ENCODE data around the gene PRKCA.

DNA sequence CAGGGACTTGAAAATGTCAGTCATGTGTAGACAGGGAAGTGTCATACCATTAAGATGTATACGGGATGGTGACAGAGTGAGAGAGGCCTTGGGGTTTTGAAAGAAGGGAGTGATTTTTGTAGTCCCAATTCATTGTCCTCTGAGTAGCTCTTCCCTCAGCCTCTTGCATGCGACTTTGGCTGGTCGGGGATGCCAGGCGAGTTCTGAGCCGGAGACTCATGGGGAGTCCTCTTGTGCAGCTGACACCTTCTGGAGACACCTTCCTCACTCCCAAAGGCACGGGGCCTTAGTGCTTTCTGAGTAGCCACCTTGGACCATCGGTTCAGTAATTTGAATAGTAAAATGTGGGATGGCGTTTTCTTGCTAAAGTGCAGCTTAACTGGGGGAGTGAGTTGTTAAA lies 144.7 kb downstream of the PRKCA start:
- TF ChIP-seq, protein P1, sequence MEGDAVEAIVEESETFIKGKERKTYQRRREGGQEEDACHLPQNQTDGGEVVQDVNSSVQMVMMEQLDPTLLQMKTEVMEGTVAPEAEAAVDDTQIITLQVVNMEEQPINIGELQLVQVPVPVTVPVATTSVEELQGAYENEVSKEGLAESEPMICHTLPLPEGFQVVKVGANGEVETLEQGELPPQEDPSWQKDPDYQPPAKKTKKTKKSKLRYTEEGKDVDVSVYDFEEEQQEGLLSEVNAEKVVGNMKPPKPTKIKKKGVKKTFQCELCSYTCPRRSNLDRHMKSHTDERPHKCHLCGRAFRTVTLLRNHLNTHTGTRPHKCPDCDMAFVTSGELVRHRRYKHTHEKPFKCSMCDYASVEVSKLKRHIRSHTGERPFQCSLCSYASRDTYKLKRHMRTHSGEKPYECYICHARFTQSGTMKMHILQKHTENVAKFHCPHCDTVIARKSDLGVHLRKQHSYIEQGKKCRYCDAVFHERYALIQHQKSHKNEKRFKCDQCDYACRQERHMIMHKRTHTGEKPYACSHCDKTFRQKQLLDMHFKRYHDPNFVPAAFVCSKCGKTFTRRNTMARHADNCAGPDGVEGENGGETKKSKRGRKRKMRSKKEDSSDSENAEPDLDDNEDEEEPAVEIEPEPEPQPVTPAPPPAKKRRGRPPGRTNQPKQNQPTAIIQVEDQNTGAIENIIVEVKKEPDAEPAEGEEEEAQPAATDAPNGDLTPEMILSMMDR (IDR thresholded peaks at IDR 0.05): no peak
- TF ChIP-seq POLR2A (IDR thresholded peaks at IDR 0.05): no peak
